ENCODE data around the gene TMEM41A.

DNA sequence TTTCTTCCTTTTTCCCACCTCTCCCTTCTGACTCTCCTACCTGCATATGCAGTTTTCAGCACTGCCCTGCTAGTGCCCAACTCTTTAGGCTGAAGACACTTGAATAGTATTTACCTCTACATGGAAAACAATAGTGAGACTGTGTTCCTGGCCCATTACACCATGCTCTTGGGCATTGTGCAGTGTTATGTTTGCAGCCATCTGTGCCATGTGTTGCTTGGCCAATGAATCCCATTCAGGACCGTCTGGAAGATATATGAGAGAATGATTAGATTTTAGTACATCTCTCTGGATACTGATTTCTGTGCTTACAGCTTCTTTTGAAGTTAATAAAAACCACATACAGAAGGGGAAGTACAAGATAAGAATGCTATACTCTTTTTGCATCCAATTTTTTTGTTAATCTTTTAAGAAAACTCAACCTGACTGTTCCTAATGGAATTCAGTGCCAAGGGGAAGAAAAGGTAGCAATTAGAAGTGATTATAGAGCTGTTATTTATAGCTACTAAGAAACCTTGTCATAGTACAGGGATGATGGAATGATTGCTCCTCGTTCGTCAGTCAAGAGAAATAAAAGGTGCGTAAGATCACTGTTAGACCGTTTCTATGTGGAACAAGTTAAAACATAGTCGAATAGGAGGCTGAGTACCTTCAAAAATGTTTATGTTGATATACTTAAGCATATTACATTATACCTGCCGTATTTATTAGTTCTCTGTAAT, 58.9 kb downstream of the TMEM41A start:
- TF ChIP-seq, protein P1, sequence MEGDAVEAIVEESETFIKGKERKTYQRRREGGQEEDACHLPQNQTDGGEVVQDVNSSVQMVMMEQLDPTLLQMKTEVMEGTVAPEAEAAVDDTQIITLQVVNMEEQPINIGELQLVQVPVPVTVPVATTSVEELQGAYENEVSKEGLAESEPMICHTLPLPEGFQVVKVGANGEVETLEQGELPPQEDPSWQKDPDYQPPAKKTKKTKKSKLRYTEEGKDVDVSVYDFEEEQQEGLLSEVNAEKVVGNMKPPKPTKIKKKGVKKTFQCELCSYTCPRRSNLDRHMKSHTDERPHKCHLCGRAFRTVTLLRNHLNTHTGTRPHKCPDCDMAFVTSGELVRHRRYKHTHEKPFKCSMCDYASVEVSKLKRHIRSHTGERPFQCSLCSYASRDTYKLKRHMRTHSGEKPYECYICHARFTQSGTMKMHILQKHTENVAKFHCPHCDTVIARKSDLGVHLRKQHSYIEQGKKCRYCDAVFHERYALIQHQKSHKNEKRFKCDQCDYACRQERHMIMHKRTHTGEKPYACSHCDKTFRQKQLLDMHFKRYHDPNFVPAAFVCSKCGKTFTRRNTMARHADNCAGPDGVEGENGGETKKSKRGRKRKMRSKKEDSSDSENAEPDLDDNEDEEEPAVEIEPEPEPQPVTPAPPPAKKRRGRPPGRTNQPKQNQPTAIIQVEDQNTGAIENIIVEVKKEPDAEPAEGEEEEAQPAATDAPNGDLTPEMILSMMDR (conservative IDR thresholded peaks at IDR 0.05) = no peak
- no peak for TF ChIP-seq EZH2 (IDR thresholded peaks at IDR 0.05; ENCODE audit: low read depth)

All from PC-9 (cell line).